ENCODE results near the gene EPB41.
"Not testable (repeated sequence)": the region's sequence is repeated elsewhere in the genome, so short reads cannot be mapped to it uniquely, and the experiment has no call there.

EPB41 gene

DNA sequence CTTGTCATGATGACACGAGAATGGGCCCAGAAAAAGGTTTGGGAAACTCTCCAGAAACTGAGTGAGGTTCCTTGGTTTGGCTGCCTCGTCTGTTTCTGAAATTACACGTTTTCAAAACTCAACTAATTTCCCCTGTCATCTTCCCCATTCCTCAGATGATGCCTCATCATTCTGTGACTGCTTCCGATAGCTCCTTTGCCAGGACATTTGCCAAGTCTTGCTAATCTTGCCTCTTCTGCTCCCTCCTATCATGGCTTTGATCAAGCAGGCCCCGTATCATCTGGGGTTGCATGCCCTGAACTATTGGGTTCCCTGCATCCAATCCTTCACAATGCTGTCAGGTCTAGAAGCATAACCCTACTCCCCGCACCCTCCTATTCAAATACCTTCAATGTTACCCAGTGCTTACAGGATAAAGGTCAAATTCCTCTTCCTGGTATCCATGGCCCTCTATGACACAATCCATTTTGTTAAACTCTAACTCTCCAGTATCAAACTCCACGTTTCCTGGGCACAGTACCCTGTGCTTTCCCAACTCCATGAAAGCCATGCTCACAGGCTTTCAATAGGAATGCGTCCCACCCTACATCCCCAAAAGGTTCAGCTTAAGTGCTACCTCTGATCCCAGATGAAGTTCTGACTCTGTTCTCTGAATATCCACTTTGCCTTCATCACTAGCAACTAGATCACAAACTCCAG lies 231.5 kb downstream of the EPB41 start:
- no peak for DNase-seq

DNA sequence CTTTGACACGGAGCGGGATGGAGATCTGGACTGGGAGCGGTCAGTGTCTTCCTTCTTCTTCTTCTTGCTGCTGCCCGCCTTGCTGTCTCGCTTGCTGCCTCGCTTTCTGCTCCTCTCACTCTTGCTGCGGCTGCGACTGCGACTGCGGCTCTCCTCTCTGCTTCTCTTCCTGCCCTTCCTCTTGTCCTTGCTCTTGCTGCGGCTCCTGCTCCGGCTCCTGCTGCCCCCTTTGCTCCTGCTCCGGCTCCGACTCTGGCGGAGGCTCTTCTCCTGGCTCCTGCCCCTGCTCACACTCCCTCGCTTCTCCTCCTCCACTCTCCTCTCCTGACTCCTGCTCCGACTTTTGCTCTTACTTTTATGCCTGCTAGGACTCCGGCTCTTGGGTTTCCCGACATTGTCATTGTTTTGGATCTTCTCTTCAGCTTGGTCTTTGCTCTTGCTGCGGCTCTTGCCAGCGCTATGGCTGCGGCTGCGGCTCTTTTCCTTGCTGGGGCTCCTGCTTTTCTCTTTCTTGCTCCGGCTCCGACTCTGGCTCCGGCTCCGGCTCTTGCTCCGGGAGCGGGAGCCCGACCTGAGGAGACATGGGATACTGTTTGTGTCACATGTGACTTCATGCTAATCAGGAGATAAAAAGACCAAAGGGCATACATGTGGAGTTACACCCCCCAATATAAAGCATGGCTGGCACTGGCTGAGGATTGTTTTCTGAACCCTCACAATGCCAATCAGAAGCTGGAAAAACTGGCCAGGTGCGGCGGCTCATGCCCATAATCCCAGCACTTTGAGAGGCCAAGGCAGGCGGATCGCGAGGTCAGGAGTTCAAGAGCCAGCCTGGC lies 234.5 kb downstream of the EPB41 start:
- DNase-seq, result no peak

DNA sequence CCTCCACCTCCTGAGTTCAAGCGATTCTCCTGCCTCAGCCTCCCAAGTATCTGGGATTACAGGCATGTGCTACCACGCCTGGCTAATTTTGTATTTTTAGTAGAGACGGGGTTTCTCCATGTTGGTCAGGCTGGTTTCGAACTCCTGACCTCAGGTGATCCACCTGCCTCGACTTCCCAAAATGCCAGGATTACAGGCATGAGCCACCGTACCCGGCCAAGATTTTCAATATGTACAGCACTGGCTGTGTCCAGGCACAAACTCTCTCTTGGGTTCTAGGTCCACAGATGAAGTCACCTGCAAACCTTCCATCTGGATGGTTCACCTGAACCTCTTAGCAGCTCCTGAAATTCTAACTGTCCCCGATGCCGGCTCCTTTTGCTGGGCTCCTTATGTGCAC lies 236.0 kb downstream of the EPB41 start:
- not testable (repeated sequence) for DNase-seq

DNA sequence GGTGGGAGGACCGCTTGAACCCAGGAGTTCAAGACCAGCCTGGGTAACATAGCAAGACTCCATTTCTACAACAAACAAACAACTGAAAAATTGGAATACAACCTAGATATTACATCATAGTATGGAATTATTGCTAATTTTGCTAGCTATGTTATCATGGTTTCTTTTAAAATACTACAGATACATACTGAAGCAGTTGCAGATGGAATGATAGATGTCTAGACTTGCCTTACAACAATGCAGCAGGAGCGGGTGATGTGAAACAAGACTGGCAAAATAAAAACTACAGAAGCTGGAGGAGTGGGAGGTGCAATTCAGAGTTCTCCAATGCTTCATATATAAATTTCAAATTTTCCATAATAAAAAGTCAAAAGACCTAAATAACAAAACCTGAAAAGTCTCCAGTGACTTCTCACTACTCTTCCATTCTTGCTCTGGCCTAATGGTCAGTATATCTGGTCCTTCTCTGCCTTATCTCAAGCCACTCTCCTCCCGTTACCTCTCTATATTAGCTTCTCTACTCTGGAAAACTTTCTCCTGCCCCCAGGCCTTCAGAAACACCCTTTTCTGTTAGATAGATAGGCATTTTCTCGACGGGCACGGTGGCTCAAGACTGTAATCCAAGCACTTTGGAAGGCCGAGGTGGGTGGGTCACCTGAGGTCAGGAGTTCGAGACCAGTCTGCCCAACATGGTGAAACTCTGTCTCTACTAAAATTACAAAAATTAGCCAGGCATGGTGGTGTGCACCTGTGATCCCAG lies 237.9 kb downstream of the EPB41 start:
- DNase-seq, result no peak

DNA sequence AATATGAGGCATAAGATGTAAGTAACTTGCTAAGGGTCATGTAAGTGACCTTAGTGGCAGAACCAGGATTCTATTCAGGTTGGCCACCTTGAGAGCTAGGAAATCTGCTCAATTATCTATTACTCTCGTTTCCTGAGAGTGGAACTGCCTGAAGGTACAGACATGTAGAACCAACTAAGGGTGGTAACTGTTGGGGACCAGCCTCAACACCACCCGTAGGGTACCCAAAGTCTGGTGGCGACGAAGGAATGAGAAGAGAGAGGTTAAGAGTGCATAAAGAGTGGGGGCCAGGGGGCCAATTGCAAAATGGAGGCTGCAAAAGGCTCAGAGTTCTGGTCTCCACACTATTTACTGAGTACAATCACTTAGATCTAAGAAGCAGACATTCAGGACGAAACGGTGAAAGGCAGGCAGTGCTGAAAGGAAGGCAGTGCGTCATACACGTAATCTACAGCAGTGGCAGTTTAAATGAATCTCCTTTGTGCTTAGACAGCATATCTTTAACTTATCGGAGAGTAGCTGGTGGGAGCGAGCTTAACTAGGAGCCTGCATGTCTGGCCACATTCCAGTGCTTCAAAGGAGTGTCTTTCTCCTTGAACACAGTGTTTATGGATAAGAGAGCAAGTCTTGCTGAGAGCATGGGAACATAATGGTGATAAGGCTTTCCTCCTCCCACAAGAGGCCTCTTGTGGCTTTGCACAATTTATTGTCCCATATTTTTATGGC lies 242.3 kb downstream of the EPB41 start:
- DNase-seq, result no peak

DNA sequence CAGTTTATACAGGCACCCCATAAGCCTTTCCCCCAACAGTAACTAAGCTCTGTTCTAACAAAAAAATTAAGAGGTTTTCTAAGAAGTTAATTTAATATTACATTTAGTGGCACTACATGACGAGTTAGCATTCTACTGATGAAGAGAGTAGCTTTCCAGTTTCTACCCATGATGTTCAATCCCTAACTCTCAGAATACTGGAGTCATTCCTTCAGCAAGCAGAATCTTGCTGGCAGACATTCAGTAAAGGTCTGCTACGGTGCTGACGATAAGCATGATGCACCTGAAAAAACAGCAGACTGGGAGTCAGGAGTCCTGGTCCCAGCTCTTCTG lies 242.9 kb downstream of the EPB41 start:
- DNase-seq, result no peak

DNA sequence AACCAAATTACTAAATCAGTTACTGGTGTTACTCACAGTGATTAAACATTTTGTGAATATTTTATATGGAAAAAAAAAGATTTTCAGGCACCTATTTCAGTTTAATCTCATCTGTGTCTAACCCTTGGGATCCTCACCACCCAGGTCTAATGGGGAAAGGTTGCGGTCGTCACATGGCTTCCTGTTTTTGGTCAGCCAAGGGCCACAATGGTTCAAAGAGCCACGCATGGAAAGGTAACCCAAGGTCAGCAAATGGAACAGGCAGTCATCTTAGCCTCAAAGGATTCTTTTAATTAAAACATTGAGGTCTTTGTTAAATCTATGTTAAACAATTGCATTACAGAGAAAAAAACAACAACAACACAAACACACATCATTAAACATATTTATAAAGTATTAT lies 245.4 kb downstream of the EPB41 start:
- no peak for DNase-seq

DNA sequence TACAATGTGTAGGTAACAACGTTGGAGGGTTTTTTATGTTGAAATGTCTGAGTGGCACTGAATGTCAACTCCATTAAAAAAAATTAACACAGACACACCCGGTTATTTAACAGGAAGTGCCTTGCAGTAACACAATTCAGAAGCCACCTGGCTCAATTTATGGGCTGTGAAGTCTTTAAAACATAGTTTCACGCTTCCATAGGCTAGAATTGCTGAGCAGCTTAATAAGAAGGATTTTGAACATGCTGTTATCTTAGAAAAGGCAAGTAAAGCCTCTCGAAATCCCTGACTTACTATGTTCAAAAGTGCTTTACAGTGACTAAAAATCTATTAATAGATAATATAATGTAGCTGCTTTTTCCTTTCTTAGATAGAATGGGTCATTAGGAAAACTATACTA lies 247.7 kb downstream of the EPB41 start:
- no peak for DNase-seq

DNA sequence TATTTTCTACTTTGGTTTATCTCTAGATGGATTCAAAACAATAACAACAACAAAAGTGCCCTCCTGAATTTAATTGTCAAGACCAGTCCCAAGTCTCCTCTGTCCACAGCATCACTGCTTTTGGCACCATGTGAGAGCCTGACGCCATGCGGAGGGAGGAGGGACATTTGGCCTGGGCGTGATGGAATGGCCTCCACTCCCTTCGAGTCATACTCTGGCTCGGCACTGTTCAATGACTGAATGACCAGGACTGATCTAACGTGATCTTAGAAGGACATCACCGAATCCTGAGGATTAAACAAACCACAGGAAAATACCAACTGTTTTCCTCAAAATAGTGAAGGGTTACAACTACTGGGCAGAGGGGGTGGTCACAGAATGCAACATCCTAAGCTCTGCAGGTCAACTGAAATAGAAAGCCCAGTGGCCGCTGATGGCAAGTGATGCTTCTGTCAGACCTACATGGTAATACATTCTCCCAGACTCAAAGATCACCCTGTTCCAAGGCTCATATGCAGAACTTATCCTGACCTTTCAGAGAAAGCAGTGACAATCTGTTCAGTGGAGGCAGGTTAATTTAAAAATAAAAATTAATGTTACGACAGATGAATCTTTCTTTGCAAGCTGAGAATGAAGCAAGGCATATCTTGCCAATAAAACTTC lies 248.2 kb downstream of the EPB41 start:
- DNase-seq, result no peak

DNA sequence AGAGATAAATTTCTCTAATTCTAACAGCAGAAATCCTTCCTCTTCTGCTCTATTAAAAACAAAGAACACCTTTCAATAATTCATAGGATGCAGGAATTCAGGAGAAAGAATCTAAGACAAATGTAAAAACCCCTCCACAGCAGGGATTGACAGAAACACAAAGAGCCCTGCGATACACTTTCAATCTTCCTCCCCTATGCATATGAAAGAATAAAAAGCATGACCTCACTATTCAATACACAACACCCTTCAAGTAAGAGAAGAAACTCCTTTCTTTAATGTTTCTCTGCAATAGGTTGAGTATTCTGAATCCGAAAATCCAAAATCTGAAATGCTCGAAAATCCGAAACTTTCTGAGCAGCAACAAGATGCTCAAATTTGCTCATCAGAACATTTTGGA lies 250.2 kb downstream of the EPB41 start:
- no peak for DNase-seq

DNA sequence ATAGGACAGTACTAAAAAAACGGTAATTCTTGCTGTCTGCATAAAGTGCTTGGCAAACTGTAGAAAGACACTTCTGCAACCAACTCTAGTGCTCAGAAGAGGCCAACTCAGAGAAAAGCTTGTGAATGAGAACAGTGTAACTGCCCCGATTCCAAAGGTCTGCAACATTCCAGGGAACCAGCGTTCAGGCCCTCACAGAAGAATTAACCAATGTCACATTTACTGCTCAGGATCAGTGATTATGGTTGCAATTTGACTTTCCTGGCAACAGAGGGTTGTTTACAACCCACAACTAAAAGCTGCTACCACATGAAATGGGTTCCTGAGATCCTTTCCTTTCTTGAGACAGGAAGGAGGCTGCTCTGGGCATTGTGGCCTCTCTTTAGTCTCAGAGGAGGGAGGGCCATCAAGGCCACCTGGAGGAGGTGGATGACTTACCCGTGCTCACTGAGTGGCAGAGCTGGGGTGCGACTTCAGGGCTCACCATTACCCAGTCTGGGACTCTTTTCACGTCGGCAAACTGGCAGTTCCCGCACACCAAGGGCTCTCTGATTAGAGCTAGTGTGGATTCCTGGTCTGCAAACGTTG lies 252.0 kb downstream of the EPB41 start:
- DNase-seq, result no peak

DNA sequence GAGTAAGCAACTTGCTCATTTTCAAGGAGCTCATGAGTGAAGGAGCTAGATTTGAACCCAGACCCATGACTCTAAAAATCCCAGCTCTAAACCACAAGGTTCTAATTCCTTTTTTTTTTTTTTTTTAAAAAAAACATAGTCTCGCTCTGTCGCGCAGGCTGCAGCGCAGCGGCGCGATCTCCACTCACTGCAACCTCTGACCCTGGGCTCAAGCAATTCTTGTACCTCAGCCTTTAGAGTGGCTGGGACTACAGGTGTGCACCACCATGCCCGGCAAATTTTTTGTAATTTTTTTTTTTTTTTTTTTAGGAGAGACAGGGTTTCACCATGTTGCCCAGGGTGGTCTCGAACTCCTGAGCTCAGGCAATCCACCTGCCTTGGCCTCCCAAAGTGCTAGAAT lies 253.5 kb downstream of the EPB41 start:
- DNase-seq, result no peak
